Natural killer cell (primary cell): ENCODE measurements around the gene EHMT1. TPM values are rescaled to one million over a fixed set of nuclear protein-coding genes. Genes with fewer than 3 reads are reported as not detected.
A peak's percentile ranks its signal among the peaks of the same experiment; 100 is the strongest.

Experiments used
- ATAC-seq, 3 donors: fragments of 150-1000 bp in 2 of 3; fragments of 200-7000 bp in 1 of 3; cut with Tn5 transposase; 1 replicate in 1 of 3; 2 replicates in 2 of 3; pipeline ENCODE4 v1.10.0; 2021; ENCODE audit warnings: mild to moderate bottlenecking in 2 of 3, moderate library complexity in 2 of 3
- DNase-seq, 2 donors: peaks; one replicate each; pipeline versions ENCODE4 v3.0.0 to v3.0.0-alpha.2; 2013 to 2021; ENCODE audit warnings: mixed read lengths in 1 of 2
- H3K27ac ChIP-seq: one replicate; pipeline ENCODE4 v1.5.1; 2013; ENCODE audit warnings: mild to moderate bottlenecking, low read length
- H3K27me3 ChIP-seq: one replicate; pipeline ENCODE4 v1.6.1; 2013; ENCODE audit warnings: low read length; ENCODE audit not compliant: control insufficient read depth, insufficient read depth
- H3K36me3 ChIP-seq: one replicate; pipeline ENCODE4 v1.6.1; 2013; ENCODE audit warnings: low read length; ENCODE audit not compliant: control insufficient read depth, insufficient read depth
- H3K4me1 ChIP-seq: one replicate; pipeline ENCODE4 v1.6.1; 2013; ENCODE audit warnings: low read length; ENCODE audit not compliant: control insufficient read depth, insufficient read depth
- H3K4me3 ChIP-seq: one replicate; pipeline ENCODE4 v1.5.1; 2013; ENCODE audit warnings: low read length
- H3K9me3 ChIP-seq: one replicate; pipeline ENCODE4 v1.6.1; 2013; ENCODE audit warnings: low read length; ENCODE audit not compliant: control insufficient read depth, insufficient read depth
- H3K27ac Mint-ChIP-seq, 2 donors: one replicate each; pipeline ENCODE4 v1.8.0; 2022; ENCODE audit warnings: mild to moderate bottlenecking in 2 of 2, mixed read lengths in 2 of 2, moderate library complexity in 1 of 2
- H3K27me3 Mint-ChIP-seq, 2 donors: one replicate each; pipeline ENCODE4 v1.8.0; 2022; ENCODE audit warnings: low read depth in 2 of 2, mixed read lengths in 2 of 2
- H3K36me3 Mint-ChIP-seq: one replicate; pipeline ENCODE4 v1.8.0; 2022; ENCODE audit warnings: mixed read lengths
- H3K4me1 Mint-ChIP-seq, 2 donors: one replicate each; pipeline ENCODE4 v1.8.0; 2022; ENCODE audit warnings: mixed read lengths in 2 of 2
- H3K4me3 Mint-ChIP-seq: one replicate; pipeline ENCODE4 v1.8.0; 2022; ENCODE audit warnings: mild to moderate bottlenecking, moderate library complexity, mixed read lengths
- H3K9me3 Mint-ChIP-seq, 2 donors: one replicate each; pipeline ENCODE4 v1.8.0; 2022; ENCODE audit warnings: mixed read lengths in 2 of 2
- CTCF ChIP-seq: fragments of 200-600 bp; IDR thresholded peaks from one replicate; pipeline ENCODE4 v1.8.0; 2022; ENCODE audit warnings: antibody characterized with exemption
- WGBS: methylation state at CpG from one replicate; pipeline ENCODE4 v1.1.7; 2013; ENCODE audit warnings: missing lambda C conversion rate; ENCODE audit not compliant: insufficient coverage; 5-methylcytosine and 5-hydroxymethylcytosine counted together
- intact Hi-C: fragments of 100-400 bp; cut with micrococcal nuclease; formaldehyde crosslinking; loops from one replicate; pipeline ENCODE4 v1.14.2; 2022
- total RNA-seq, 4 donors: library from RNA; stranded (reverse); fragments of 120-200 nt in 1 of 4; gene quantifications; one replicate each; pipeline versions ENCODE4 v1.2.3 to v1.2.4, GENCODE V29; 2013 to 2022

The EHMT1 gene
- total RNA-seq, 3 donors from 2014 or later (not counting 1 experiment from before 2014, with no cell fraction given): 173 to 200 (median 176) TPM

GRCh38 chr9:137666955-137667670 lies 48.3 kb downstream of the EHMT1 start:
- WGBS: 67% methylated on average over 15 of the region's 16 CpGs

GRCh38 chr9:137668203-137668602 lies 49.4 kb downstream of the EHMT1 start:
- intact Hi-C loops: no loop called here
- no peaks in the 10 kb centered on the region for H3K9me3 ChIP-seq
- H3K36me3 ChIP-seq: peaks cover 6% of the 10 kb centered on the region
- ATAC-seq (no peak), DNase-seq (no peak)
- no peak for TF ChIP-seq CTCF
- Mint-ChIP-seq H3K9me3 (no peaks in the 10 kb centered on the region), H3K27ac (peak overlapping the region; percentile 71 to 77), H3K4me3 (no peak overlapping the region), H3K27me3 (no peaks in the 10 kb centered on the region), H3K36me3 (no peaks in the 10 kb centered on the region), H3K4me1 (peaks cover 63 to 76% of the 10 kb centered on the region in 2 donors)
- no peak overlapping the region for H3K4me3 ChIP-seq
- H3K4me1 ChIP-seq: peaks cover 15% of the 10 kb centered on the region
- H3K27ac ChIP-seq: no peak overlapping the region
- H3K27me3 ChIP-seq: no peaks in the 10 kb centered on the region

More at GRCh38 chr9:137666955-137667670, 48.3 kb downstream of the EHMT1 start:
- Mint-ChIP-seq H3K9me3 (no peaks in the 10 kb centered on the region), H3K27me3 (no peaks in the 10 kb centered on the region), H3K36me3 (no peaks in the 10 kb centered on the region), H3K4me3 (no peak overlapping the region), H3K27ac (peak overlapping the region; percentile 71 to 77), H3K4me1 (peaks cover 61 to 69% of the 10 kb centered on the region in 2 donors)
- TF ChIP-seq CTCF: no peak
- Histone ChIP-seq H3K27ac (no peak overlapping the region), H3K27me3 (no peaks in the 10 kb centered on the region), H3K4me1 (peaks cover 11% of the 10 kb centered on the region), H3K9me3 (no peaks in the 10 kb centered on the region), H3K36me3 (peaks cover 6% of the 10 kb centered on the region), H3K4me3 (no peak overlapping the region)
- no peak for DNase-seq
- intact Hi-C loops: no loop called here
- no peak for ATAC-seq

- intact Hi-C loops: no loop called here
- H3K4me1 Mint-ChIP-seq: peaks cover 68 to 79% of the 10 kb centered on the region in 2 donors
- H3K27ac Mint-ChIP-seq: peak overlapping the region; percentile 26 to 71
- no peak for TF ChIP-seq CTCF
- WGBS: 92% methylated on average over 23 of the region's 23 CpGs
- H3K9me3 Mint-ChIP-seq: no peaks in the 10 kb centered on the region
- ATAC-seq: peak in 1 of 3 donors; percentile 17
- Histone ChIP-seq H3K27ac (no peak overlapping the region), H3K36me3 (peaks cover 3% of the 10 kb centered on the region), H3K27me3 (no peaks in the 10 kb centered on the region), H3K4me3 (no peak overlapping the region), H3K9me3 (no peaks in the 10 kb centered on the region), H3K4me1 (peaks cover 23% of the 10 kb centered on the region)
- no peaks in the 10 kb centered on the region for H3K36me3 Mint-ChIP-seq
- DNase-seq: peak in 1 of 2 donors; percentile 28
- H3K4me3 Mint-ChIP-seq: no peak overlapping the region
- H3K27me3 Mint-ChIP-seq: no peaks in the 10 kb centered on the region
Observed at GRCh38 chr9:137669261-137669672, 50.5 kb downstream of the EHMT1 start.
